SJCRH30 (cell line): Measurements from ENCODE around the gene CD58. TPM values are rescaled to one million over a fixed set of nuclear protein-coding genes. Genes with fewer than 3 reads are reported as not detected.
A peak's percentile ranks its signal among the peaks of the same experiment; 100 is the strongest.

Source experiments
- DNase-seq, 2 experiments: peaks; one replicate each; pipeline ENCODE4 v3.0.0-alpha.2; 2015 to 2020
- H3K27ac ChIP-seq: fragments of 250-450 bp; sonication (Bioruptor Pico); 2 replicates; pipeline ENCODE4 v1.5.1; 2020; ENCODE audit warnings: mild to moderate bottlenecking, moderate library complexity
- H3K27me3 ChIP-seq: fragments of 250-450 bp; sonication (Bioruptor Pico); 2 replicates; pipeline ENCODE4 v1.5.1; 2020; ENCODE audit warnings: mild to moderate bottlenecking, moderate library complexity
- H3K36me3 ChIP-seq: fragments of 250-450 bp; sonication (Bioruptor Pico); 2 replicates; pipeline ENCODE4 v1.5.1; 2020; ENCODE audit warnings: mild to moderate bottlenecking, moderate library complexity
- H3K4me1 ChIP-seq: fragments of 250-450 bp; sonication (Bioruptor Pico); 2 replicates; pipeline ENCODE4 v1.5.1; 2020; ENCODE audit warnings: mild to moderate bottlenecking, moderate library complexity
- H3K4me3 ChIP-seq: fragments of 250-450 bp; sonication (Bioruptor Pico); 2 replicates; pipeline ENCODE4 v1.5.1; 2020; ENCODE audit warnings: mild to moderate bottlenecking, moderate library complexity
- H3K9me3 ChIP-seq: fragments of 250-450 bp; sonication (Bioruptor Pico); replicated peaks from 2 replicates; pipeline ENCODE4 v1.5.1; 2020; ENCODE audit warnings: mild to moderate bottlenecking, moderate library complexity
- total RNA-seq: library from RNA; depleted of rRNA; stranded (reverse); fragments of >200 nt; shearing (Covaris generic); gene quantifications from 2 replicates; pipeline ENCODE4 v1.2.3, GENCODE V29; 2014

The CD58 gene
- total RNA-seq, 1 experiment from 2014 or later: 30.1 TPM

- no peak for DNase-seq
- Histone ChIP-seq H3K4me3 (no peak overlapping the region), H3K27ac (no peak overlapping the region), H3K36me3 (no peaks in the 10 kb centered on the region), H3K9me3 (no peaks in the 10 kb centered on the region), H3K27me3 (no peaks in the 10 kb centered on the region), H3K4me1 (no peaks in the 10 kb centered on the region)
Measured at GRCh38 chr1:116507631-116508030, 63.2 kb downstream of the CD58 start.

GRCh38 chr1:116506132-116507004 lies 64.5 kb downstream of the CD58 start:
- Histone ChIP-seq H3K9me3 (no peaks in the 10 kb centered on the region), H3K4me1 (no peaks in the 10 kb centered on the region), H3K27me3 (no peaks in the 10 kb centered on the region), H3K36me3 (no peaks in the 10 kb centered on the region), H3K4me3 (no peak overlapping the region), H3K27ac (no peak overlapping the region)
- no peak for DNase-seq

GRCh38 chr1:116504308-116505156 lies 66.3 kb downstream of the CD58 start:
- Histone ChIP-seq H3K27ac (no peak overlapping the region), H3K36me3 (no peaks in the 10 kb centered on the region), H3K4me3 (no peak overlapping the region), H3K4me1 (no peaks in the 10 kb centered on the region), H3K27me3 (no peaks in the 10 kb centered on the region), H3K9me3 (no peaks in the 10 kb centered on the region)
- DNase-seq: peak; percentile 35 to 38

- DNase-seq: no peak
- H3K4me3 ChIP-seq: no peak overlapping the region
- no peaks in the 10 kb centered on the region for H3K27me3 ChIP-seq
- H3K36me3 ChIP-seq: no peaks in the 10 kb centered on the region
- no peaks in the 10 kb centered on the region for H3K9me3 ChIP-seq
- no peaks in the 10 kb centered on the region for H3K4me1 ChIP-seq
- no peak overlapping the region for H3K27ac ChIP-seq
Measured at GRCh38 chr1:116503546-116504307, 67.1 kb downstream of the CD58 start.

- H3K4me1 ChIP-seq: no peaks in the 10 kb centered on the region
- no peak overlapping the region for H3K27ac ChIP-seq
- no peaks in the 10 kb centered on the region for H3K36me3 ChIP-seq
- DNase-seq: no peak
- no peaks in the 10 kb centered on the region for H3K27me3 ChIP-seq
- no peaks in the 10 kb centered on the region for H3K9me3 ChIP-seq
- H3K4me3 ChIP-seq: no peak overlapping the region
Measured at GRCh38 chr1:116502671-116503314, 68.0 kb downstream of the CD58 start.

- H3K4me3 ChIP-seq: no peak overlapping the region
- H3K9me3 ChIP-seq: no peaks in the 10 kb centered on the region
- no peaks in the 10 kb centered on the region for H3K4me1 ChIP-seq
- no peaks in the 10 kb centered on the region for H3K36me3 ChIP-seq
- no peaks in the 10 kb centered on the region for H3K27me3 ChIP-seq
- no peak for DNase-seq
- H3K27ac ChIP-seq: no peak overlapping the region
Measured at GRCh38 chr1:116501870-116502244, 69.0 kb downstream of the CD58 start.

GRCh38 chr1:116501125-116501869 lies 69.5 kb downstream of the CD58 start:
- no peak for DNase-seq
- Histone ChIP-seq H3K4me3 (no peak overlapping the region), H3K27me3 (no peaks in the 10 kb centered on the region), H3K27ac (no peak overlapping the region), H3K9me3 (no peaks in the 10 kb centered on the region), H3K36me3 (no peaks in the 10 kb centered on the region), H3K4me1 (no peaks in the 10 kb centered on the region)

GRCh38 chr1:116498789-116499628 lies 71.8 kb downstream of the CD58 start:
- no peak overlapping the region for H3K4me3 ChIP-seq
- no peaks in the 10 kb centered on the region for H3K4me1 ChIP-seq
- H3K27ac ChIP-seq: no peak overlapping the region
- no peaks in the 10 kb centered on the region for H3K36me3 ChIP-seq
- no peaks in the 10 kb centered on the region for H3K9me3 ChIP-seq
- no peaks in the 10 kb centered on the region for H3K27me3 ChIP-seq
- peak; percentile 68 to 85 for DNase-seq

GRCh38 chr1:116497656-116498055 lies 73.2 kb downstream of the CD58 start:
- Histone ChIP-seq H3K9me3 (no peaks in the 10 kb centered on the region), H3K4me3 (no peak overlapping the region), H3K4me1 (no peaks in the 10 kb centered on the region), H3K27ac (no peak overlapping the region), H3K27me3 (no peaks in the 10 kb centered on the region), H3K36me3 (no peaks in the 10 kb centered on the region)
- no peak for DNase-seq

- H3K4me1 ChIP-seq: no peaks in the 10 kb centered on the region
- H3K27ac ChIP-seq: no peak overlapping the region
- H3K4me3 ChIP-seq: no peak overlapping the region
- H3K27me3 ChIP-seq: no peaks in the 10 kb centered on the region
- no peak for DNase-seq
- no peaks in the 10 kb centered on the region for H3K9me3 ChIP-seq
- H3K36me3 ChIP-seq: no peaks in the 10 kb centered on the region
Measured at GRCh38 chr1:116496898-116497297, 73.9 kb downstream of the CD58 start.

GRCh38 chr1:116496380-116496779 lies 74.4 kb downstream of the CD58 start:
- H3K36me3 ChIP-seq: no peaks in the 10 kb centered on the region

GRCh38 chr1:116495535-116495934 lies 75.3 kb downstream of the CD58 start:
- no peaks in the 10 kb centered on the region for H3K4me1 ChIP-seq
- H3K9me3 ChIP-seq: no peaks in the 10 kb centered on the region
- H3K36me3 ChIP-seq: no peaks in the 10 kb centered on the region
- H3K4me3 ChIP-seq: no peak overlapping the region
- H3K27me3 ChIP-seq: no peaks in the 10 kb centered on the region
- H3K27ac ChIP-seq: no peak overlapping the region
- DNase-seq: no peak

More at GRCh38 chr1:116496380-116496779, 74.4 kb downstream of the CD58 start:
- H3K4me3 ChIP-seq: no peak overlapping the region
- no peak overlapping the region for H3K27ac ChIP-seq
- H3K27me3 ChIP-seq: no peaks in the 10 kb centered on the region
- H3K4me1 ChIP-seq: no peaks in the 10 kb centered on the region
- DNase-seq: no peak
- no peaks in the 10 kb centered on the region for H3K9me3 ChIP-seq

- H3K9me3 ChIP-seq: no peaks in the 10 kb centered on the region
- H3K4me3 ChIP-seq: no peak overlapping the region
- no peaks in the 10 kb centered on the region for H3K27me3 ChIP-seq
- no peak for DNase-seq
- H3K4me1 ChIP-seq: peaks cover 4% of the 10 kb centered on the region
- H3K36me3 ChIP-seq: no peaks in the 10 kb centered on the region
- no peak overlapping the region for H3K27ac ChIP-seq
Measured at GRCh38 chr1:116494745-116495144, 76.1 kb downstream of the CD58 start.
